NCI-H510A treated with DMSO at 0.1 percent for 48 hours (cell line): ENCODE measurements around the gene LIN52.

Experiments used
- DNase-seq: peaks from one replicate; lab custom pipeline; 2025; lab: John Stamatoyannopoulos, UW

The LIN52 gene

DNA sequence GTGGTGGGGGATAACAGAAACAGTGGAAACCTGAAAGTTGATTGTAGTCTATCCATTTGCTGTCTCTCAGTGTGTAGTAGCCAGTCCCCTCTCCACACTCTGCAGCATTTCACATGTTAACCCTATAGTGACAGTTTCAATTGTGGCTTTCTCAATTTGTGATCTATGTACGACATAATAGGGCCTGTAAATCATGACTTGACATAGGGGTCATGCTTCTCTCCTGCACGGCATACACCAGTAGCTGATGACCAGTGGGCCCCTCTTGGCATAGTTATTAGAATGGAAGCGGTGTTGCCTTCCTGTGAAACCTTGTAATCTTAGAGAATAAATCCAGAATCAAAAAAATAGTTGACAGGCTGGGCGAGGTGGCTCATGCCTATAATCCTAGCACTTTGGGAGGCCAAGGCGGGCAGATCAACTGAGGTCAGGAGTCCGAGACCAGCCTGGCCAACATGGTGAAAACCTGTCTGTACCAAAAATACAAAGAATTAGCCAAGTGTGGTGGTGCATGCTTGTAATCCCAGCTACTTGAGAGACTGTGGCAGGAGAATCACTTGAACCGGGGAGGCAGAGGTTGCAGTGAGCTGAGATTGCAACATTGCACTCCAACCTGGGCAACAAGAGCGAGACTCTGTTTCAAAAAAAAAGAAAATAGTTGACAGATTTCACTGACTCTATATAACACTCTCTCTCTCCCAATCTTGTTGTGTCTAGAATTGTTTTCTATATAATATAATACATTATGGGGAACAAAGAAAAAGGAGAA is 109.9 kb downstream of the LIN52 start:
- DNase-seq: no peak

DNA sequence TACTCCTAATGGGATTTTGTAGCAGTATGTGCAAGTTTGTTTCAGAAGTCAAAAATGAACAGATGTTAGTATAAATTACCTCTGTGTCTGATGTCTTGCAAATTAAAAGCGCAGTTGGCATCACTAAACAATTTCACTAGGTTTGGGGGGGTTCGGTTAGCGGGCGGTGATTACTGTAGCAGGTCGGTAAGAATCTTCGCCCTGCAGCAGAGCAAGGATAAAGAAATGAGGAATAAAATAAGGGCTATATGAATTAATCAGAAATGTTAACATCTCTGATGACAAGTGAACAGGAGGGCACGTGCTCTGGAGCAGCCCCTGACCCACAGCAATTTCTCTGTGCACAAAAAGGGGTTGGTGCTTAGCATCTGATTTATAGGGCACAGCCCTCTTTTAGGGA is 110.9 kb downstream of the LIN52 start:
- no peak for DNase-seq

GRCh38 chr14:74198441-74199234 is 113.9 kb downstream of the LIN52 start:
- no peak for DNase-seq

DNA sequence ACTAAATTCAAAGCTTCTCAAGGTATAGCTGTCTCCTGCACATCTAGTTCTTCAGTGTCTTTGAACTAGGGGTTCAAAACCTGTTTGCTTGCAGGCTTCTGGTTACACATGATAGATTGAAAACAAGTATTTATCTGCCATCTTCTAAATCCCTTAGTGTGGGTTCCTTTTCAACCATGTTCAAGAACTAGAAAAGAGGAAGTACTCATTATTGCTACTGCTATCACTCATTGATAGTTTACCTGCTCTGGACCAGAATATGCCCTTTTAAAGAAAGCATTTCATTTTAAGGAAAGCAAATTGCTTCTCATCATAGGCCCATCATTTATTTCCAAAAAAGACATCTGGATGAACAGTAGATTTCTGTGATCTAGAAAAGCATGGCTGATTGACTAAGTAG is 117.4 kb downstream of the LIN52 start:
- DNase-seq: no peak

DNA sequence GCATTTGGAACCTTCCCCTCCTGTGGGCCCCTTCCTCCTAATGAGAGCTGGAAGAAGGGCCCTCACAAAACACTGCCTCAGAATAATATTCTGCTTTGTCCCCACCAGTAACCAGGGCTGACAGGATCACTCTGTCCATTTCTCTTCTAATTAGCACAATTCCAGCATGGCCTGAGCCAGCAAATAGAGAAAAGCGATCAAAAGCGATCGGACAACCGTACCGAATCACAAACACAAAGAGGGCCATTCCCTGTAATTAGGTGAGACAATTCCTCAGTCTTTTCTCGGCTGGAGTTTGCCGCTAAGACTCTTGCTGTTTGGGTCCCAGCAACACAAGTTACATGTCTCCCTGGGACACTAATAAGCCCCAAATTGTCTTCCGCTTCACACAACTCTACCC is 118.9 kb downstream of the LIN52 start:
- DNase-seq: no peak

GRCh38 chr14:74204491-74204890 is 119.7 kb downstream of the LIN52 start:
- DNase-seq: no peak

DNA sequence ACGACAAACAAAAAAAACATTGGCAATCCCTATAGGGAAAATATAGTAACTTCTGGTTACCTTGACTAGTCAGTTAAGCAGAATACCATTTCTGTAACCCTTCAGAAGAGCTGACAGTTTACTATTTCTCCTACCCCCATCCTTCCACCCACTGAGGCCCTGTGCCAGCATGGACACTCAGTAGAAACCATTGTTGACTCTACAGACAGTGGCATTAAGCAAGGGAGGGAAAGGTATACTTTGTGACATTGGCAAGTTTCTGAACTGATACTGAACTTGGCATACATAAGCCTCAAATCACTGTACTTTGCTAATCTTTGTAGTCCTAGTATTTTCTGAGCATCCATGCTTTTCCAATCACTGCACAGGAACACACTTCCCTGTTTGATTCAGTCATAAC is 121.1 kb downstream of the LIN52 start:
- DNase-seq: no peak

DNA sequence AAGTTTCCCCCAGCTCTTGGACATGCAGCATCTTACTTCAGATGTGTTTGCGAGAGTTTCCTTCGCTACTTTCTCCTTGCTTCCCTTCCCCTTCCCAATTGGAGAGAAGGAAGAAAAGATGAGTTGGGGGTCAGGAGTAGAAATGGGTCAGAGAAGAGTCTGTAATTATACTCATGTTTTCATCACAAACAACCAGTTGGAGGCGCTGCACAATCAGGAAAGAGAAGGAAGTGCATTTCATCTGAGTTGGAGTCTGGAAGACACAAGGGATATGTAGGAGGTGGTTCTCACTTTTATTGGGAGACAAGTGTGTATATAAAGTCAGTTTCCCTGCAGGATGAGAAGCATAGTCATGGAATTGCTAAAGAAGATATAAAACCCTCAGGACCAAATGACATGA is 123.2 kb downstream of the LIN52 start:
- DNase-seq: no peak

GRCh38 chr14:74208642-74209041 is 123.9 kb downstream of the LIN52 start:
- no peak for DNase-seq

DNA sequence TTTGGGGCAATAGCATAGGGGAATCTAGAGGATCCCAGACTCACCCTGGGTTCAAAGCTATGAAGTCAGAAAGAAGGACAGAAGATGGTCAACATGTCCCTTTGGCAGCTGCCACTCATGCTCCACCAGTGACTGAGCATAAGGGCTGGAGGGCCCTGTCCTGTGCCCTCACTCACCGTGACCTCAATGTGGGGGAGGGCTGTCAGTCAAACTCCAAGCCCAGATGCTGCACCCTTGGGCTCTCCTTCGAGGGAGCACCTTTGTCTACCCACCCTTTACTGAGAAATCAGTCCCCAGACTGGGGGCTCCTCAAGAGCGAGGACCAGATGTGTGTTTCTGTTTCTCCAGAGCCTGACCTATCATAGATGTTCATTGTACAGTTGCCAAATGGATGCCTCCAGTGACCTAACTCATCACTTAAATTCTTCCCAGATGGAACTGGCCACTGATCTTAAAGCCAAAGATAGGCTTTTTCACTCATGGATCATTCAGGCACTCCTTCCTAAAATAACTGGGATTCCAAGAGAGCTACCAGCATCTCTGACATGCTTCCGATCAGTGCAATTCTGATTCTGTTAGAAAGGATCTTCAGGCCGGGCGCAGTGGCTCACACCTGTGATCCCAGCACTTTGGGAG is 127.3 kb downstream of the LIN52 start:
- no peak for DNase-seq

DNA sequence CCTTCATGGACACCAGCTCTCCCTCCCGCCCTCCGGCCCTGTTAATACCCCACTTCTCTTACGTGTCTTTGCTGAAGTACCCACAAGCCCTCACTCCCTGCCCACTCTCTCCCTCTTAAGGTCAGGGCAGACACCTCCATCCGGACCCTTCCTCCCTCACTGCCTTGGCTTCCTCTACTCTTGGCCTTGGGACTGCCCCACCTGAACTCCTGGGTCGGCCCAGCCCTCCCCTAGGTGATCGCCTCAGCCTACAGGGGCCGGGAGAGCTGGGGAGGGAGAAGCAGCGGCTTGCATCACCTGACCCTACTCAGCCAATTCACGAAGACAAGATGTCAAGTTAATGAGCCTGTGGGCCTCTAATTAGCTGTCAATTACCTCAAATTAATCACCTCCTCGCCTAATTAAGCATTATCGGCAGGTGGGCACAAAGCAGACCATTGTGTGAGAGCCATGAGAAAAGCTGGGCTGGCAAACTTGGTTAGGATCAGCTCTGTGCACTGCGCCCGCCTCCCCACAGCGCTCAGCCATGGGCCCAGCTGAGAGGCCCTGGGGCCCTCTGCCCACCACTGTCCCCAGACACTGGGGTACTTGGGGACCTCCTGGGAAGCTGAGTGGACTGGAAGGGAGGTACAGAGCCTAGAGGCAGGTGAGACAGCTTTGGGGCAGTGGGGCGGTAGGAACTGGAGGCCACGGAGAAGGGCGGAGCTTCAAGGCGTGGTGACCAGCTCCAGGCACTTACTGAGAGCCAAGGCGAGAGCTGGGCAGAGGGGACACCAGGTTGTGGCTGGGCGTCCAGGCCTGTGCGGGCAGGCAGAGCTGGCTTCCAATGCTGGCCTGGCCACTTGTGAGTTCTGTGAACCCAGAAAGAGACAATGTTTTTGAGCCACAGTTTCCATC is 129.4 kb downstream of the LIN52 start:
- DNase-seq: no peak

GRCh38 chr14:74216671-74217070 is 131.9 kb downstream of the LIN52 start:
- DNase-seq: no peak

- peak; percentile 49 for DNase-seq
Measured at GRCh38 chr14:74217672-74218448, 133.1 kb downstream of the LIN52 start.

GRCh38 chr14:74218462-74218861 is 133.7 kb downstream of the LIN52 start:
- DNase-seq: no peak

DNA sequence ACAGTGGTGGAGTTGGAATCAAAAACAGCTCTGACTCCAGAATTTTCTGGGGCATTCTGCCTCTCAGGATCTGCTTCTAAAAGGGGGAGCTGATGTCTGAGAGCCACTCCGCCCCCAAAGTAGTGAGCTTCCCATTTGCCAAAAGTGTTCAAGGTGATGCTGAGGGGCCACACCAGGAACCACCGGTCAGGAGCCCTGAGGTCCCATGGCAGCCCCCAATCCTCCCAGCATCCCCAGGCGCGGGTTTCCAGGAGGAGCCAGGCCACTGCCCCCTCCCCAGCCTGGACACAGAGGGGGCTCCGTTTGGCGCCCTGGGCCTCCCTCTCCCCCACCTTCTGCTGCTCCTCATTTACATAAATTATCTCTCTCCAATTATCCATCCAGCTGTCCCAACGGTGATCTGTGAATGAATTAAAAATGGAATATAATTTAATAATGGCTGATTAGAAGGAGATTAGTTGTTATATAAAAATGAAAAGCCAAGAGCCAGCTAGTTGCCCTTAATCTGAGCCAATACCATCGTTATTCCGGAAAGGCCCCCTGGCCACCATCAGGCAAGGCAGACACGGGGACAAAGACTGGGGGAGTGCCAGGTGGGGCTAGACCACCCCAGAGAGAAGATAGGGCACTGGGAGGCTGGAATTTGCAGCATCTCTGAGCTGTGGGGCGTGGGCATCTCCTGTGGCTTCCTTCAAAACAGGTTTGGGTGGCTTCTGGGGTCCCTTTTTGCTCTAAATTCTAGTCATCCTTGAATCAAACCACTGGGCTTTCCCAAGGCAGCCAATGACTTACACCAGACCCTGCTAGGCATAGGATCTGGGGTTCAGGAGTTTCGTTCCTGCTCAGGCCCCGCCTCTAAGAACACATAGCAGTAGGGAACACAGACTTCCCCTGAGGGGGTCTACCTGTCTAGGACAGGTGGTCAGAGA is 134.8 kb downstream of the LIN52 start:
- DNase-seq: no peak

DNA sequence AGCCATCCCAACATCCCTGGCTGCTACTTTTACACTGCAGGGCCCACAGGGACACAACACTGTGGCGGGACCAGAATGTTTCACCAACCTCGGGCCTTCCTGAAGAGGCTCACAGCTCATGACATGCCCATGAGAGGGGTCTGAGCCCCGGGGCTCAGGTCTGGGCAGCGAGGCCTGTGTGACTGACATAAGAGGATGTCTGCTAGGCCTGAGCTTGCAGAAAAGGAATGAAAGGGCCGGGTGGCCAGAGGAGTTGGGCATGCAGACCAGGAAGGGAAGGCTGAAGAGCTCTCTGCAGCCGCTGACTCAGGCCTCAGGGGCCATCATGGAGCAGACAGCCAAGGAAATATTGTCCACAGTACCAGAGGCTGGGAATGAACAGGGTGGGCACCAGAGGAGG is 136.2 kb downstream of the LIN52 start:
- no peak for DNase-seq

DNA sequence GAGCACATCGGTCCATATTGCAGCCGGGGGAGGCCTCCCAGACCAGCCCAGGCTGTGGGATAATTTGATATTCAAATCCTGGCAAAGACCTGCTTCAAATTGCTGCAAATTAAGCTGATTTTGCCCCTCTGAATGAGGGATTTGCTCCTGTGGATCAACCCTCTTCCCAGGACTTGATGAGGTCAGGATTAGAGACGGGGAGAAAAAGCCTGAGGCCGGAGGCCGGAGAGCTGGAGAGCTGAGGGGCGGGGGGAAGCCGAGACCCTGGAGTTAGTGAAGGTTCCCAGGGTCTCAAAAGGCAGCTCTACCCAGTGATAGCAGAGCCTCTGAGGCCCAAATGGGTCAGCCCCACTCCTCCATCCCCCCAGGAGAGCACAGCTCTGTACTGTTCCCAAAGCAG is 137.0 kb downstream of the LIN52 start:
- no peak for DNase-seq

- no peak for DNase-seq
Measured at GRCh38 chr14:74223016-74223415, 138.3 kb downstream of the LIN52 start.

DNA sequence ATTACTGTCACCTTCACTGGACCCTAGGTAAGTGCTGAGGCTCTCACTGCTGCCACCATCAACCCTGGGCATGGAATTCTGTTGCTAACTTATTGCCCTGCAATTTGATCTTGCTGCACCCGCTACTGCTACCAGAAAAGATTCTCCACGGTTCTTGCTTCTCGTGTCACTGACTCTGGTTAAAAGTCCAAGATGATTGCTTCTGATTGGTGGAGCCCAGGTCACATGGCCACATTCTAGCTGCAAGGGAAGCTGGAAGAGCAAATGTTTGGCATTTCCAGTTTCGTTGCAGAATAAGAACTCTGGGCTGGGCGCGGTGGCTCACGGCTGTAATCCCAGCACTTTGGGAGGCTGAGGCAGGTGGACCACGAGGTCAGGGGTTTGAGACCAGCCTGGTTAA is 147.0 kb downstream of the LIN52 start:
- no peak for DNase-seq

DNA sequence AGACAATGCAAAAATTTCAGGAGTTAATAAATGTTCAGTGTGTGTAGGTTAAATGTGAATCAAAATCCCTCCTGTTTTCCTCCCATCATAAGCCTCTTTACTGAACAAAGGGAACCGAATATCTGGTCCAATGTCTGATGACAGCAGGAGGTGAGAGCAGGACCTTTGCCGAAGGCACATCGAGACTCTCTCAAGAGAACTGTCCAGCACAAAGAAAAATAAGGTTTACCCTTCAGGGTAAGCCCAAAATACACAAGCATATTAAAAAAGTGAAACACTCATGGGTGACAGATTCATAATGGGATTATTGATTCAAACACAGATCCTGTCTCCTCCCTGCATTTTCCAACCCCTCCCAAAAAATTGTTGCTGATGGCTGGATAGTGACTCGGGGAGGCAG is 150.3 kb downstream of the LIN52 start:
- no peak for DNase-seq
